Smooth muscle cell (in vitro differentiated cells): ENCODE data around the gene CHTF18. TPM values are rescaled to one million over a fixed set of nuclear protein-coding genes. Genes with fewer than 3 reads are reported as not detected.

ENCODE experiments used
- DNase-seq: peaks from one replicate; lab custom pipeline; 2025; ENCODE audit not compliant: unreplicated experiment; lab: John Stamatoyannopoulos, UW
- H2AFZ ChIP-seq: fragments of 200-600 bp; sonication (generic); 2 replicates; pipeline ENCODE4 v1.6.0; 2016; ENCODE audit warnings: antibody characterized with exemption, low read depth, mild to moderate bottlenecking
- H3F3A ChIP-seq: fragments of 200-600 bp; sonication (generic); 2 replicates; pipeline ENCODE4 v1.6.0; 2017; ENCODE audit warnings: antibody characterized with exemption, low read depth
- H3K27ac ChIP-seq: fragments of 200-600 bp; sonication (generic); 2 replicates; pipeline ENCODE4 v1.5.1; 2016; ENCODE audit warnings: low read depth, mild to moderate bottlenecking
- H3K27me3 ChIP-seq: fragments of 200-600 bp; sonication (generic); 2 replicates; pipeline ENCODE4 v1.6.1; 2016; ENCODE audit warnings: low read depth, mild to moderate bottlenecking
- H3K36me3 ChIP-seq: fragments of 200-600 bp; sonication (generic); 2 replicates; pipeline ENCODE4 v1.5.1; 2016; ENCODE audit warnings: low read depth
- H3K4me1 ChIP-seq: fragments of 200-600 bp; sonication (generic); 2 replicates; pipeline ENCODE4 v1.5.1; 2016; ENCODE audit warnings: low read depth
- H3K4me2 ChIP-seq: fragments of 200-600 bp; sonication (generic); 2 replicates; pipeline ENCODE4 v1.6.0; 2016; ENCODE audit warnings: mild to moderate bottlenecking
- H3K4me3 ChIP-seq: fragments of 200-600 bp; sonication (generic); 2 replicates; pipeline ENCODE4 v1.5.1; 2016; ENCODE audit warnings: mild to moderate bottlenecking
- H3K79me2 ChIP-seq: fragments of 200-600 bp; sonication (generic); 2 replicates; pipeline ENCODE4 v1.6.0; 2016; ENCODE audit warnings: low read depth, mild to moderate bottlenecking
- H3K9ac ChIP-seq: fragments of 200-600 bp; sonication (generic); 2 replicates; pipeline ENCODE4 v1.6.0; 2016; ENCODE audit warnings: low read depth
- H3K9me3 ChIP-seq: fragments of 200-600 bp; sonication (generic); replicated peaks from 2 replicates; pipeline ENCODE4 v1.5.1; 2016; ENCODE audit warnings: low read depth
- H4K20me1 ChIP-seq: fragments of 200-600 bp; sonication (generic); 2 replicates; pipeline ENCODE4 v1.6.0; 2016; ENCODE audit warnings: low read depth
- whole genome bisulfite sequencing: methylation state at CpG from one replicate; pipeline ENCODE4 v1.1.7; 2016; ENCODE audit warnings: low lambda C conversion rate; 5-methylcytosine and 5-hydroxymethylcytosine counted together
- polyA plus RNA-seq: library from polyadenylated mRNA; unstranded; fragments of >200 nt; fragmentation: Nextera tagmentation; extraction: Ambion mirVana; gene quantifications from 2 replicates; pipeline ENCODE4 v1.2.1, GENCODE V29; 2016
- total RNA-seq: library from RNA; depleted of rRNA; stranded (reverse); fragments of >200 nt; gene quantifications from 2 replicates; pipeline ENCODE4 v1.2.3, GENCODE V29; 2014
- TF ChIP-seq, protein P1 (sequence below): fragments of 200-600 bp; sonication (generic); IDR thresholded peaks from 2 replicates; pipeline ENCODE4 v1.5.1; 2017; ENCODE audit warnings: borderline replicate concordance, mild to moderate bottlenecking, antibody characterized with exemption; ENCODE audit not compliant: insufficient read depth, poor library complexity, severe bottlenecking

CHTF18 gene
- total and polyA plus RNA-seq, 2 experiments from 2014 or later: 27.2 to 33.2 TPM

DNA sequence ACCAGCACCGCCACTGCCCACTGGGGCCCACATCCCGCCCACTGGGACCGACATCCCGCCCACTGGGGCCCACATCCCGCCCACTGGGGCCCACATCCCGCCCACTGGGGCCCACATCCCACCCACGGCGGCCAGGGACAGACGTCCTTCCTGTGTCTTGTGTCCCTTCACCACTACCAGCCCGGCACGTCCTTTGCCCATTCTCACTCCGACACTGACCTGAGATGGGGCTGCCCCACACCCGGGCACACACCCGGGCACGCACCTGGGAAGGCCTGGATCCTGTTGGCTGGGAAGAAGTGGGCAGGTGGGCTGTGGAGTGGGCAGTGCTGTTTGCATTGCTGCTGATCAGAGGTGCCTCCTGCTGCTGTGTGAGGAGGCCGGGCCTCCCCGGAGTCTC is 40.5 kb downstream of the CHTF18 start:
- no peaks in the 10 kb centered on the region for H3K9me3 ChIP-seq
- H3K4me1 ChIP-seq: no peaks in the 10 kb centered on the region
- H2AFZ ChIP-seq: no peak overlapping the region
- no peak overlapping the region for H3K27ac ChIP-seq
- no peaks in the 10 kb centered on the region for H3F3A ChIP-seq
- no peaks in the 10 kb centered on the region for H3K36me3 ChIP-seq
- no peaks in the 10 kb centered on the region for H3K79me2 ChIP-seq
- H3K4me2 ChIP-seq: no peak overlapping the region
- WGBS: 96% methylated on average over 14 of the region's 17 CpGs
- H3K9ac ChIP-seq: no peak overlapping the region
- TF ChIP-seq, protein P1, sequence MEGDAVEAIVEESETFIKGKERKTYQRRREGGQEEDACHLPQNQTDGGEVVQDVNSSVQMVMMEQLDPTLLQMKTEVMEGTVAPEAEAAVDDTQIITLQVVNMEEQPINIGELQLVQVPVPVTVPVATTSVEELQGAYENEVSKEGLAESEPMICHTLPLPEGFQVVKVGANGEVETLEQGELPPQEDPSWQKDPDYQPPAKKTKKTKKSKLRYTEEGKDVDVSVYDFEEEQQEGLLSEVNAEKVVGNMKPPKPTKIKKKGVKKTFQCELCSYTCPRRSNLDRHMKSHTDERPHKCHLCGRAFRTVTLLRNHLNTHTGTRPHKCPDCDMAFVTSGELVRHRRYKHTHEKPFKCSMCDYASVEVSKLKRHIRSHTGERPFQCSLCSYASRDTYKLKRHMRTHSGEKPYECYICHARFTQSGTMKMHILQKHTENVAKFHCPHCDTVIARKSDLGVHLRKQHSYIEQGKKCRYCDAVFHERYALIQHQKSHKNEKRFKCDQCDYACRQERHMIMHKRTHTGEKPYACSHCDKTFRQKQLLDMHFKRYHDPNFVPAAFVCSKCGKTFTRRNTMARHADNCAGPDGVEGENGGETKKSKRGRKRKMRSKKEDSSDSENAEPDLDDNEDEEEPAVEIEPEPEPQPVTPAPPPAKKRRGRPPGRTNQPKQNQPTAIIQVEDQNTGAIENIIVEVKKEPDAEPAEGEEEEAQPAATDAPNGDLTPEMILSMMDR: no peak
- DNase-seq: no peak
- H4K20me1 ChIP-seq: no peaks in the 10 kb centered on the region
- H3K27me3 ChIP-seq: no peaks in the 10 kb centered on the region
- H3K4me3 ChIP-seq: no peak overlapping the region

DNA sequence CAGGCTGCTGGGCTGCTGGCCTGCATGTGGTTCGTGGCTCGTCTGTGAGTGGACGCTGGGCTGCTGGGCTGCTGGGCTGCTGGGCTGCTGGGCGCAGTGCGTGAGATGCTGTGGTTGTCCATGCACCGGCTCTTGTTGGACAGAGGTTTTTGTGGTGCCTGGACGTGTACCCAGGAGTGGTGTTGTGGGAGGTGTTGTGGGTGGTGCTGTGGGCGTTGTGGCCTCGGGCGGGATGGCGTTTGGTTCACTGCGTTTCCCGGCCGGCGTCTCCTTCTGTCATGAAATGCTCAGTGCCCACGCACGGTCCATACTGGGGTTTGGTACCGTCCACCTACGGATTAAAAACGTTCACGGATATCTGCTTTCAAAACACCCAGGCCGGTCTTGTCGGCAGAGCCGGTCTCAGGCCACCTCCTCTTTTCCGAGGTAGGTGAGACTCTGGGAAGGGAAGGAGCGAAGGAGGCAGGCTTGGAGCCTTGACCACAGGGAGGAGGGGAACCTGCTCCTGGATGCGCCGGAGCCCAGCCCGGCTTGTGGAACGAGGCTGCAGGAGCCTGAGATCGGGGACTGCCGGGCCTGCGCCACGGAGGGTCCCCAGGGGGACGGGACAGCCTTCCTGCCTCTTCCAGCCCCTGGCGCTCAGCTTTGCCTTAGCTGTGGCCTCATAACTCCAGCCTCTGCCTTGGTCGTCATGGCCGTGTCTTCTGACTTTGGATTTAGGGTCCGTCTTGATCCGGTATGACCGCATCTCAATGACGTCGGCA is 41.9 kb downstream of the CHTF18 start:
- Histone ChIP-seq H3K9ac (no peak overlapping the region), H3K4me1 (no peaks in the 10 kb centered on the region), H3K9me3 (no peaks in the 10 kb centered on the region), H3F3A (no peaks in the 10 kb centered on the region), H3K4me2 (no peak overlapping the region), H3K27ac (no peak overlapping the region), H3K4me3 (no peak overlapping the region), H3K79me2 (no peaks in the 10 kb centered on the region), H2AFZ (no peak overlapping the region), H3K36me3 (no peaks in the 10 kb centered on the region), H3K27me3 (no peaks in the 10 kb centered on the region), H4K20me1 (no peaks in the 10 kb centered on the region)
- WGBS: 96% methylated on average over 41 of the region's 43 CpGs
- TF ChIP-seq, protein P1: no peak
- no peak for DNase-seq

DNA sequence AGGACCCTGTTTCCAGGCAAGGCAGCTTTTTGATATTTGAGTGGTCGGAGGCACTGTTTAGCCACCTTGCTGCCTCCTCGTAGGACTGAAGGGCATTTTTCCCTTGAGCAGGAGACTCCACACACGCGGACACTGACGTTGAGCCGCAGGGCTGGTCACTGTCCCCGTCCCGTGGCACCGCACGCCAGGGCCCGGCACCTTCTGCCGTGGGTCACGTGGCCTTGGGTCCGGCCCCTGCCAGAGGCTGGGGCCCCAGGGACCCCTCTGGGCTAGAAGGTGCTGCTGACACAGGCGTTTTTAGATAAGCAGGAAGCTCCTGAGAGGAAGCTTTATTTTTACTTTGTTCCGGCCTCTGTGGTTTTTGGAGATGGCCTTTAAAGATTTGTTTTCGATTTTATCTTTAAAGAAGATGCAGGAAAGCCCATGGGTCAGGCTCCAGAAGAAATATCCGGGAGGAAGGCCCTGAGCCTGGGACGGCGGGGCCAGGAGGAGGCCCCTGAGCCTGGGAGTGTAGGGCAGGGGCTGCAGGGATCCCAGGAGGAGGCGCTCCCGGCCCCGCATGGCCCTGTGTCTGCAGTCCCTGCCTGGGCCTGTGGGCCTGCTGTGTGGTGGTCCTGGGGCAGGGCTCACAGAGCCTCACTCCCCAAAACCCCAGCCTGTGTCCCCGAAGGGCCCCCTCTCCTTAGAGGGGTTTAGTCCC is 42.6 kb downstream of the CHTF18 start:
- Histone ChIP-seq H3K27ac (no peak overlapping the region), H3K9me3 (no peaks in the 10 kb centered on the region)

More for the DNA sequence above, 42.6 kb downstream of the CHTF18 start:
- Histone ChIP-seq H3K36me3 (no peaks in the 10 kb centered on the region), H2AFZ (no peak overlapping the region), H4K20me1 (no peaks in the 10 kb centered on the region), H3K4me2 (no peak overlapping the region), H3K79me2 (no peaks in the 10 kb centered on the region), H3K9ac (no peak overlapping the region), H3K27me3 (no peaks in the 10 kb centered on the region), H3K4me3 (no peak overlapping the region), H3K4me1 (no peaks in the 10 kb centered on the region), H3F3A (no peaks in the 10 kb centered on the region)
- WGBS: 93% methylated on average over 24 of the region's 24 CpGs
- no peak for DNase-seq
- TF ChIP-seq, protein P1: no peak
